Breast epithelium (tissue), 4 donors: Measurements from ENCODE around the gene SORL1. TPM values are rescaled to one million over a fixed set of nuclear protein-coding genes. Genes with fewer than 3 reads are reported as not detected.

Source experiments
- DNase-seq, 2 donors: peaks; one replicate each; pipeline ENCODE4 v3.0.0-alpha.2; 2019; ENCODE audit warnings: low spot score in 2 of 2
- H3K27ac ChIP-seq, 2 donors: fragments of 200-600 bp; sonication (generic) in 1 of 2; one replicate each; pipeline ENCODE4 v1.5.1; 2016 to 2019; ENCODE audit warnings: mild to moderate bottlenecking in 1 of 2
- H3K27me3 ChIP-seq, 2 donors: fragments of 200-600 bp; sonication (generic) in 1 of 2; one replicate each; pipeline versions ENCODE4 v1.5.1 to v1.6.0; 2017 to 2019; ENCODE audit warnings: control low read depth in 1 of 2, mild to moderate bottlenecking in 1 of 2
- H3K36me3 ChIP-seq: fragments of 200-600 bp; one replicate; pipeline ENCODE4 v1.5.1; 2019
- H3K4me1 ChIP-seq, 2 donors: fragments of 200-600 bp; sonication (generic); one replicate each; pipeline ENCODE4 v1.5.1; 2016 to 2019; ENCODE audit warnings: control low read depth in 1 of 2
- H3K4me3 ChIP-seq, 3 donors: fragments of 200-600 bp; sonication (generic); 1 replicate in 2 of 3; 2 replicates in 1 of 3; pipeline ENCODE4 v1.5.1; 2016 to 2019; ENCODE audit warnings: mild to moderate bottlenecking in 3 of 3, moderate library complexity in 2 of 3
- H3K9me3 ChIP-seq, 2 donors: fragments of 200-600 bp; sonication (generic) in 1 of 2; one replicate each; pipeline ENCODE4 v1.5.1; 2016 to 2019; ENCODE audit warnings: control low read depth in 1 of 2
- POLR2A ChIP-seq: fragments of 450-650 bp; IDR thresholded peaks from one replicate; pipeline ENCODE4 v1.6.1; 2016; ENCODE audit warnings: antibody characterized with exemption, mild to moderate bottlenecking, moderate library complexity
- POLR2AphosphoS5 ChIP-seq, 3 donors: sonication (generic); formaldehyde crosslinking; IDR thresholded peaks; one replicate each; pipeline ENCODE4 v1.6.1; 2017; ENCODE audit warnings: antibody characterized with exemption in 3 of 3
- intact Hi-C: fragments of 100-400 bp; cut with DNase I; formaldehyde crosslinking; loops from one replicate; pipeline ENCODE4 v1.15.1; 2023; ENCODE audit warnings: low total_unique reads
- total RNA-seq, 3 donors: library from RNA; depleted of rRNA; stranded (reverse); fragments of >200 nt; gene quantifications; one replicate each; pipeline ENCODE4 v1.1.0, GENCODE V29; 2016
- TF ChIP-seq, protein P1 (sequence below), 3 donors: fragments of 450-650 bp; IDR thresholded peaks; one replicate each; pipeline ENCODE4 v1.5.1; 2016 to 2017; ENCODE audit warnings: antibody characterized with exemption in 3 of 3, mild to moderate bottlenecking in 3 of 3, moderate library complexity in 3 of 3

Gene SORL1
- total RNA-seq, 3 donors from 2014 or later, result 3.5 to 64.0 (median 50.8) TPM

DNA sequence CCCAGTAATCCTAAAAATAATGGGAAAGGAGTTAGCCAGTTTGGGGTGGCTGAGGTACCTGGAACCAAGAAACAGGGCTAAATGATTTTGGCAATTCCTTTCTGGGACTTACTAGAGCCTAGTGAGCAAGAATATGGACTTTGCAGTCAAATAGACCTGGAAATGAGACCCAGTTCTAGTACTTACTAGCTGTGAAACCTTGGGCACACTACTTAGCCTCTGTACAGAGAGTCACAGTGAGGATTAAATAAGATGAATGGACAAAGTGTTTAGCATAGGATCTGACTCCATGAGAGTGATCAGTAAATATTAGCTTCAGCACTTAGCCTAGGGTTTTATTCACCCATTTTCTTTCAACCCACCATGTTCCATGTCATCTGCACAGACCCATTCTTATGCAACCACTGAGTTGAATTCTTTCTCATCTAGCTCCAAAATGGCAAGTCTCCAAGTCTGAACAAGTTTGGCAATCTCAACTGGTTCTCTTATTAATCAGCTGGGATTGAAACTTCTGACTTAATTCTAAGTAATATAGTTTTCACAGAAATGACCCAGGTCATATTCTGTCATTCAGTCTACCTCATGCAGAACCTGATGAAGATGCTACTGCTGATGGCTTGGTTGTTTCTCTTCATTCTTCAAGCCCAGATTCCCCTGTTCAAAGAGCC is 15.0 kb upstream of the SORL1 start:
- H3K9me3 ChIP-seq, result no peaks in the 10 kb centered on the region
- intact Hi-C loops, result no loop called here
- no peak for DNase-seq
- no peaks in the 10 kb centered on the region for H3K27me3 ChIP-seq
- TF ChIP-seq, protein P1, sequence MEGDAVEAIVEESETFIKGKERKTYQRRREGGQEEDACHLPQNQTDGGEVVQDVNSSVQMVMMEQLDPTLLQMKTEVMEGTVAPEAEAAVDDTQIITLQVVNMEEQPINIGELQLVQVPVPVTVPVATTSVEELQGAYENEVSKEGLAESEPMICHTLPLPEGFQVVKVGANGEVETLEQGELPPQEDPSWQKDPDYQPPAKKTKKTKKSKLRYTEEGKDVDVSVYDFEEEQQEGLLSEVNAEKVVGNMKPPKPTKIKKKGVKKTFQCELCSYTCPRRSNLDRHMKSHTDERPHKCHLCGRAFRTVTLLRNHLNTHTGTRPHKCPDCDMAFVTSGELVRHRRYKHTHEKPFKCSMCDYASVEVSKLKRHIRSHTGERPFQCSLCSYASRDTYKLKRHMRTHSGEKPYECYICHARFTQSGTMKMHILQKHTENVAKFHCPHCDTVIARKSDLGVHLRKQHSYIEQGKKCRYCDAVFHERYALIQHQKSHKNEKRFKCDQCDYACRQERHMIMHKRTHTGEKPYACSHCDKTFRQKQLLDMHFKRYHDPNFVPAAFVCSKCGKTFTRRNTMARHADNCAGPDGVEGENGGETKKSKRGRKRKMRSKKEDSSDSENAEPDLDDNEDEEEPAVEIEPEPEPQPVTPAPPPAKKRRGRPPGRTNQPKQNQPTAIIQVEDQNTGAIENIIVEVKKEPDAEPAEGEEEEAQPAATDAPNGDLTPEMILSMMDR (IDR thresholded peaks at IDR 0.05), result no peak
- TF ChIP-seq POLR2AphosphoS5 (IDR thresholded peaks at IDR 0.05) (no peak), POLR2A (no peak)
- no peak overlapping the region for H3K4me3 ChIP-seq
- no peak overlapping the region for H3K27ac ChIP-seq
- no peaks in the 10 kb centered on the region for H3K4me1 ChIP-seq
- no peaks in the 10 kb centered on the region for H3K36me3 ChIP-seq

DNA sequence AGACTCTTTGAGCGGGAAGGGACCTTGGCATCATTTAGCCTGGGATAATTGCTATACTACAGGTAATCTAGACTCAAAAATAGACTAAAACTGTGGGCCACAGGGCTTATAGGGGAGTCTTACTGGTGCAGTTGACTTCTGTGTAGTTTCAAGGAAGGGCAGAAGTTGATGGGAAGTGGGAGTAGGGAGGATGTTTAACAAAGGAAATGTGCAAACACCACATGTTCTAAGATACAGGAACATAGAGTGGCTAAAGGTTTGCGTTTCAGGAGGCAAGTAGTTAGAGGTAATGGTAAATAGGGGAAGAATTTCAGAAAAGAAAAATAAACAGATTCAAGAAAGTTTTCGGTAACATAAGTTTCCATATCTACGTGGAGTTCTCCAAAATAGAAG is 14.4 kb upstream of the SORL1 start:
- no peak for DNase-seq
- H3K4me3 ChIP-seq, result no peak overlapping the region
- H3K36me3 ChIP-seq, result no peaks in the 10 kb centered on the region
- intact Hi-C loops, result no loop called here
- TF ChIP-seq POLR2AphosphoS5 (IDR thresholded peaks at IDR 0.05) (no peak), POLR2A (no peak)
- TF ChIP-seq, protein P1 (IDR thresholded peaks at IDR 0.05), result no peak
- no peaks in the 10 kb centered on the region for H3K27me3 ChIP-seq
- no peaks in the 10 kb centered on the region for H3K4me1 ChIP-seq
- no peak overlapping the region for H3K27ac ChIP-seq
- no peaks in the 10 kb centered on the region for H3K9me3 ChIP-seq

DNA sequence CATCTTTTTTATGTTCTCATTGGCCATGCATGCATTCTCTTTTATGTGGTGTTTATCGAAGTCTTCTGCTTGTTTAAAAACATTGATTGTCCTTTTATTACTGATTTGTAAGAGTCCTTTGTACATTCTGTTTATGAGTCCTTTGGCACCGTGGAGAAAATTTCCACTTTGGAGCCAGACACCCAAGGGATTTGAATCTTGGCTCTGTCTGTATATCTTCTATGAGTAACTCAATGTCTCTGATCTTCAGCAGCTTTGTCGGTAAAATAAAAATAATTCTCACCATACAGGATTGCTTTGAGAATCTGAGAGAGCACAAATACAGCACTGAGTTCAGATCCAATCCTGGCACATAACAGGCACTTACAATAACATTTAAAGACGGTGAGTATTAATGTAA is 12.8 kb upstream of the SORL1 start:
- Histone ChIP-seq H3K4me1 (no peaks in the 10 kb centered on the region), H3K27ac (no peak overlapping the region), H3K36me3 (no peaks in the 10 kb centered on the region), H3K4me3 (no peak overlapping the region), H3K9me3 (no peaks in the 10 kb centered on the region), H3K27me3 (no peaks in the 10 kb centered on the region)
- TF ChIP-seq, protein P1 (IDR thresholded peaks at IDR 0.05), result no peak
- TF ChIP-seq POLR2AphosphoS5 (IDR thresholded peaks at IDR 0.05), result no peak
- no peak for TF ChIP-seq POLR2A
- DNase-seq, result no peak
- intact Hi-C loops, result no loop called here

DNA sequence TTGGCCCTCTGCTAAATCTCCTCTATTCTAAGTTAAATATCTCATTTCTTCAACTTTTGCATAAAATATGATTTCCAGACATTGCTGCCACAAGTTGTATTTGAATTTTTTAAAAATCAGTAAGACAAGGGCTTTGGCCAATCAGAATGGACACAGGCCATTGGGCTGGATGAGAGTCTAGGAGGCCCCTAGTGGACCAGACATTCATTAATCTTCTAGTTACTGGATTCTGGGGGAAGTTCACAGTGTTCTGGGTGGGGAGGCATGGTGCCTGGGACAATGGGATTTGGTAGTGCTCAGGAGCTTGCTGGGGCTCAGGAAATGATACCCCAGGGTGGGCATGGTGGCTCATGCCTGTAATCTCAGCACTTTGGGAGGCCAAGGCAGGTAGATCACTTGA is 12.4 kb upstream of the SORL1 start:
- intact Hi-C loops, result no loop called here

DNA sequence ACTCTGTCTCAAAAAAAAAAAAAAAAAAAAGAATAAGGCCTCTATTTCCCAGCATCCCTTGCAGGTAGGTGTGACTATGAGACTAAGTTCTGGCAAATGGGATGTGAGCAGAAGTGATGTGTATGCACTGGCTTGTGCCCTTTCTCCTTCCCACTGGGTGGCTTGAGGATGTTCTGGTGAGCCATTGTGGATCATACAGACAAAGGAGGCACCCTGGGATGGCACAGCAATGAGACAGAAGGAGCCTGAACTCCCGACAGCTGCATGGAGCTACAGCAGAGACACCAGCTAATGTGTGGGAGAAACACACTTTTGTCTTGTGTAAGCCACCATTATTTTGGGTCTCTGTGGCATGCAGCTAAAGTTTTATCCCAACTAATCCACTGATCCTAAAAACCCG is 10.6 kb upstream of the SORL1 start:
- TF ChIP-seq POLR2A (no peak), POLR2AphosphoS5 (IDR thresholded peaks at IDR 0.05) (no peak)
- TF ChIP-seq, protein P1 (IDR thresholded peaks at IDR 0.05), result no peak

More for the DNA sequence above, 12.4 kb upstream of the SORL1 start:
- Histone ChIP-seq H3K27ac (no peak overlapping the region), H3K36me3 (no peaks in the 10 kb centered on the region), H3K4me3 (no peak overlapping the region), H3K27me3 (no peaks in the 10 kb centered on the region), H3K9me3 (no peaks in the 10 kb centered on the region), H3K4me1 (no peaks in the 10 kb centered on the region)
- no peak for DNase-seq
- no peak for TF ChIP-seq POLR2A
- TF ChIP-seq, protein P1 (IDR thresholded peaks at IDR 0.05), result no peak
- no peak for TF ChIP-seq POLR2AphosphoS5 (IDR thresholded peaks at IDR 0.05)

More for the DNA sequence above, 10.6 kb upstream of the SORL1 start:
- Histone ChIP-seq H3K4me1 (no peaks in the 10 kb centered on the region), H3K4me3 (no peak overlapping the region), H3K27ac (no peak overlapping the region), H3K27me3 (no peaks in the 10 kb centered on the region), H3K9me3 (no peaks in the 10 kb centered on the region), H3K36me3 (no peaks in the 10 kb centered on the region)
- intact Hi-C loops, result no loop called here
- DNase-seq, result no peak
